NCI-H1417 (cell line): ENCODE measurements around the gene CLMN.

Source experiments
- DNase-seq, 3 experiments: peaks; one replicate each; lab custom pipeline; 2025; lab: John Stamatoyannopoulos, UW

CLMN gene

DNA sequence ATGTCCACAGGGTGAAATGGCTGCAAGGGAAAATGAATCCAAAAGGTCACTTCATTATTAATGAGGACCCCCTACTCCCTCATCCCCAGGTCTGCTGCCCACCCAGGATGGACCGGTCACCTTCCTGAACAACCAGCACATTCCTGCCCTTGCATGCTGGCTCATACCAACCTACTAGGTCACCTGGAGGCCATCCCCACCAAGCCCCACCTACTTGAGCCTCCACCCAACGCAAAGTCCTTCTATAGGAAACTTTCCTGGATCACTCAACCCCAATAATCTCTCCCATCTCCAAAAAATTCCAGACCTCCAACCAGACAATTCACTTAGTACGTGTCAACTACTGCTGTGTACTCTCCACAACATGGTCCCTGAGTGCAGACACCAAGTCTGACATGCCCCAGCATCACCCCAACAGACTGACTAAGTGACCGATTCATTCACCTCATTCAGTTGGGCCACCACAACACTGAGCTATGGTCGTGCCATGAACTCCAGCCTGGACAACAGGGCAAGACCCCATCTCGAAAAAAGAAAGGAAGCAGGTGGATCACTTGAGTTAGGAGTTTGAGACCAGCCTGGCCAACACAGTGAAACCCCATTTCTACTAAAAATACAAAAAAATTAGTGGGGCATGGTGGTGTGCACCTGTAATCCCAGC, 18.1 kb downstream of the CLMN start:
- no peak for DNase-seq

- DNase-seq = no peak
Measured at GRCh38 chr14:95300697-95301526, 18.8 kb downstream of the CLMN start.

- peak in 1 of 3 experiments; percentile 78 for DNase-seq
Measured at GRCh38 chr14:95300002-95300696, 19.6 kb downstream of the CLMN start.

DNA sequence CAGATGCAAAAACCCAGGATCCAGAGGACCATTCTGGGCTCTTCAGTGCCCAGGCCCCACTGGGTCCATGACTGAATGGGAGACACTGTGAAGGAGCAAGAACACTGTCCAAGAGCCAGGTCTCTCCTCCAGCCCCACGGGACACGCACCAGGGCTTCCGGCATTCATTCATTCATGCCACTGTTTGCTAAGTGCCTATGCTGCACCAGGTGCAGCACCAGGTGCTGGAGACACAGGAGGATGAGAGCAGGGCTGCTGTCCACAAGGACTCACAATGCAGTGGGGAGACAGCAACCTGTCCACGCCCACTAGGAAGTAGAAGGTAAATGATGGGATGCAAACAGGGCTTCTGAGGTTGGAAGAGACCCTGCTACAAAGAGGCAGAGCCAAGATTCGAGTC, 20.4 kb downstream of the CLMN start:
- peak in 2 of 3 experiments; percentile 14 to 58 for DNase-seq

- no peak for DNase-seq
Measured at GRCh38 chr14:95297832-95298231, 21.9 kb downstream of the CLMN start.

GRCh38 chr14:95296966-95297365, 22.7 kb downstream of the CLMN start:
- peak in 1 of 3 experiments; percentile 25 for DNase-seq

- DNase-seq = no peak
Measured at GRCh38 chr14:95295600-95296376, 23.9 kb downstream of the CLMN start.

GRCh38 chr14:95294834-95295599, 24.7 kb downstream of the CLMN start:
- no peak for DNase-seq

DNA sequence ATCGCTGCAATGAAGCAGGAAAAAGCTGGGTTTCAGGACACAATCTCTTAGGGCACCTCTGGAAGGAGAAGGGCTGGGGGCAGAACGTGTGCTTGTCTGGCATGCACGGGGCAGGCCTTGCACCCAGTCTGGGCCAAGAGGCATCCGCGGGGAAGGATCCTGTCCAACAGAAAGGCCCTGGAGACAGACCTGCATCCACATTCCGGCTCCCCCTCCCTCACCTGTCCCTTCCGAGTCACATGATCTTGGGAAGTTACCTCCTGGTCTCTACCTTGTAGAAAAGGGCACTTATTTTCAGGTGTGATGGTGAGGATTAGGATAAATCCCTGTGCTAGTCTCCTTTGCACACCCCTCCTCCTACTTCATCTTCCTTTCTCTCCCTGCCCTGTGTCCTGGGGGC, 25.4 kb downstream of the CLMN start:
- no peak for DNase-seq

DNA sequence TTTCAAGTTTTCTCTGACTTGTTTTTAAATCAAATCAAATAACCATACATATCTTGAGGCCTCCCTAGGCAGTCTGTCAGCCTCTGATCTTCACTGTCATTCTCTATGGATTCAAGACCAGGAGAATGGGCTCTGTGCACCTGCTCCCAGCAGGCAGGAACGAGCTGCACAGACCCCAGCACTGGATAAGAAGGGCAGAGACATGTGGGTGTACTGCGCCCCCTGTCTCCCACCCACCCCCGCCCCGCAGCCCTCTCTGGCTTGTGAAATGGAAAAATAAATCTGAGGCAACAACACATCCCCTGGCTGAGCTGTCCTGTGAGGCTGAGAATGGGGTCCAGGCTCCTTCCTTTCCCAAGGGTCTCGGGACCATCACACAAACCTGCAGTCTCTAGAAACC, 26.3 kb downstream of the CLMN start:
- DNase-seq = peak in 1 of 3 experiments; percentile 37

- peak in 1 of 3 experiments; percentile 16 for DNase-seq
Measured at GRCh38 chr14:95292660-95293425, 26.9 kb downstream of the CLMN start.

GRCh38 chr14:95291859-95292542, 27.7 kb downstream of the CLMN start:
- DNase-seq = peak; percentile 49 to 85 (median 62)

DNA sequence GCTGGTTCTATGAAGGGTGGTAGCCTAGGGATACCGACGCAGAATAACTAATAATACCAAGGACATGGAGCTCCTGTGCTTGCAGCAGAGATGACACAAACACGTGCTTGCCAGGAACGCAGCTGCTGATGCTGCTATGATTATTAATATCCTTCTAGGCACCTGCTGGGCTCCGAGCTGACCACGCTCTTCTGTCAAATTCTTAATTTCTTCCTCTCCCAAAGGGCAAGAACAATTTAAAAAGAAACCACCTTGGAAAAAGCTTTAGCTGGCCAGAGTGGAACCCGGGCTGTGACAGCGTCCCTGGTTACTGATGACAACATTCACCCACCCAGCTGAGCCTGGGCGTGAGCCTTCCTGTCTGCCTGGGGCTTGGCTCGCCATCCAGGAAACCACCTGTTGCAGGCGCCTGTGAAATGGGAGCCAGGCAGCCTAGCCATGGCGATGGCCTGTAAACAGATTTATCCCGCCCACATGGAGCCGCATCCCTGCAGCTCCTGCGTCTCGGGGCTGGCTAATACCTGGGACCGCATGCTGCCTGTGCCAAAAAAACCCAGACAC, 28.8 kb downstream of the CLMN start:
- DNase-seq = peak; percentile 88 to 96 (median 90)

DNA sequence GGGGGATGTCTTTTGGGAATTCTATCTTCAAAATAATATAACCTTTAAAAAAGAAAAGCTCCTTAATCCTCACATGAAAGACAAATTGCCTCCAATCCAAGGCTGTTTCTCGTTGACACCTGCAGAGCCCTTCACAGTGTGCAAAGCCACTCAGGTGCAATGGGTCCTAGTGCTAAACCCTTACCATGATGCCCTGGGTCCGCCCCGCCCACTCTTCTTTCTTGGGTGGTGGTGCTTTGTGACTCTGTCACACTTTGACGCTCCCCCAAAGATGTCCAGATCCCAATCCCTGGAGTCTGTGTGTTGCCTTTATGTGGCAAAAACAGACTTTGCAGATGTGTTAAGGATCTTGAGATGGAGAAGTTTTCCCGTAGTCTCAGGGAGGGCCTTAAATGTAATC, 29.7 kb downstream of the CLMN start:
- peak in 1 of 3 experiments; percentile 25 for DNase-seq

- DNase-seq = peak in 1 of 3 experiments; percentile 25
Measured at GRCh38 chr14:95289323-95290010, 30.2 kb downstream of the CLMN start.

DNA sequence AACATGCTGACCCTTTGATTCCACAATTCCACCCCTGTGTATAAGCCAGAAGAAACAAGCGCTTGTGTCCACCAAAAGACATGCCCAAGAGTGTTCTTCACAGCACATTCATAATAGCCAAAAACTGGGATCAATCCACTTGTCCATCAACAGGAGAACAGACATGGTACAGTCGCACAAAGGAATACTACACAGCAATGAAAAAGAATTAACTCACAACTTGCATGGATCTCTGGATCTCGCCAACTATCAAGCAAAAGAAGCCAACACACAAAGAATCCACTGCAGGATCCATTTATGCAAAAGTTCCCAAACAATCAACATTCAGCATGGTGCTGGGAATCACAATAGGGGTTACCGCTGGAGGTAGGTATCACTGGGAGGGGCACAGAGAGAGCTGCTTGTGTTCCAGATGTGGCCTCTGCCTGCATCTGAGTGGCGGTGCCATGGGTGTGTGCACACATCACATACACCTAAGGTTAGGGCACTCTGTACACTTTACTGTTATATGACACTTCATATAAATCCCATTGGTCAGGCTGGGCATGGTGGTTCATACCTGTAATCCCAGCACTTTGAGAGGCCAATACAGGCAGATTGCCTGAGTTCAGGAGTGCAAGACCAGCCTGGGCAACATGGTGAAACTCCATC, 30.9 kb downstream of the CLMN start:
- DNase-seq = no peak

DNA sequence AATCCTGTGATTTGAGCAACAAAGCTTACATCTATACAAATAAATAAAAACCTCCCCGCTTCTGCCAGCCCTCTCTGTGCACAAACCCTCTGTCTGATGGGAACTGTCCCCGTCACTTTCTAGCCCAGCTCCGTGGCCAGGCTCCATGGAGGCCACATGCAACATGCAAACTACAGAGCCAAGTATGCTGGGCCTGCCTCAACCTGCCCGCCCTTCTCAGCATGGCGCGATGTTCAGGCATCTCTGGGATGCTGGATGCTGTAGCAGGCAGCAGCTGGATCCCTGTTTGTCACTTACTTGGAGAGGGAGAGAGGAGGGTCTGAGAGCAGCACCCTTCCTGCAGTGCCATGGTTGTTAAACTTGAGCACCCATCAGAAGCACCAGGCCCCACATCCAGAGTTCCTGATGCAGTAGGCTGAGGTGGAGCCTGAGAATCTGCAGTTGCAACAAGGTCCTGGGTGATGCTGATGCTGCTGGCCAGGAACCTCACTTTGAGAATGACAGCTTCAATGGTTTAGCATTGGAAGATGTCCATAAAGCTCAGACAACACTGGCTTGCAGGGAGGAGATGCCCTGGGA, 32.4 kb downstream of the CLMN start:
- DNase-seq = peak; percentile 40 to 73 (median 56)

DNA sequence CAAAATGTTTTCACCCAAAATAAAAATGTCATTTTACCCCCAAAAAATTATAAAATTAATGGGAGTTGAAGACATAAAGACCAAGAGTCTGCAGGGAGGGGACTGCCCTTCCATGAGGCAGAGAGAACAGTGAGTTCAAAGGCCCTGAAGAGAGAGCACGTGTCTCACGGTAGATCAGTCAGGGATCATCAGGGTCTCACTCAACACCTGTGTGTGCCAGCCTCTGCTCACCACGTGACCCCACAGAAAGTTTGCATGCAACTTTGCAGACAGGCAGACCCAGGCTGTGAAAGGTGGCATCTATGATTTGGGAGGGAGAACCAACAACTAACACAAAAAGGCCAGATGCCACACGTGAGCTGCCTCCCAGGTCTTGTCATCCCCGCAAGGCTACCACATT, 33.1 kb downstream of the CLMN start:
- no peak for DNase-seq
